ENCODE measurements around the gene TACR2.
"Not testable (repeated sequence)": the region's sequence is repeated elsewhere in the genome, so short reads cannot be mapped to it uniquely, and the experiment has no call there.

TACR2 gene

DNA sequence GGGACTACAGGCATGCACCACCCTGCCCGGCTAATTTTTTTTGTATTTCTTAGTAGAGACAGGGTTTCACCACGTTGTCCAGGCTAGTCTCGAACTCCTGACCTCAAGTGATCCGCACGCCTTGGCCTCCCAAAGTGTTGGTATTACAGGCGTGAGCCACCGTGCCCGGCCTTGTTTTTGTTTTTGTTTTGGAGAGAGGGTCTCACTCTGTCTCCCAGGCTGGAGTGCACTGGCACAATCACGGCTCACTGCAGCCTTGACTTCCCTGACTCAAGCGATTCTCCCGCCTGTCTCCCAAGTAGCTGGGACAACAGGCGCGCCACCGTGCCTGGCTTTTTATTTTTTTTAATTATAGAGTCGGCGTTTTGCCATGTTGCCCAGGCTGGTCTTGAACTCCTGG lies 33.7 kb upstream of the TACR2 start:
- not testable (repeated sequence) for DNase-seq (ENCODE audit: low read depth)

DNA sequence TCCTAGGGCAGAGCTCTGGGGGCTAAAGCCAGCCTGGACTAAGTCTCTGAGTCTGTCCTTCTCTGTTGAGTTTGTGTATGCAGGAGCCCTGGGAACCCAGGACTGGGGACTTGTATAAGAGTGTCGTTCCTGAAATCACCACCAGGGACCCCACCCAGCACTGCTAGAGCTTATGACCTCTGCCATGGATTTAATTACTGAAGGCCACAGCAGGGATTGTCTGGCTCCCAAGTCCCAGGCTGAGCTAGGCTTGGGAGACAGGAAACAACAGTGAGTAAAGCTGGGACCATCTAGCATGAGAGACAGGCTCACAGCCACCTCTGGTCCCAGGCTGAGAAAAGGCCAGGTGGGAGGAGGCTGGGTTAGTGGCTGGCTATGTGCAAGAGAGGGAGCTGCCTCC lies 33.1 kb upstream of the TACR2 start:
- peak; percentile 56 for DNase-seq (ENCODE audit: low read depth)

DNA sequence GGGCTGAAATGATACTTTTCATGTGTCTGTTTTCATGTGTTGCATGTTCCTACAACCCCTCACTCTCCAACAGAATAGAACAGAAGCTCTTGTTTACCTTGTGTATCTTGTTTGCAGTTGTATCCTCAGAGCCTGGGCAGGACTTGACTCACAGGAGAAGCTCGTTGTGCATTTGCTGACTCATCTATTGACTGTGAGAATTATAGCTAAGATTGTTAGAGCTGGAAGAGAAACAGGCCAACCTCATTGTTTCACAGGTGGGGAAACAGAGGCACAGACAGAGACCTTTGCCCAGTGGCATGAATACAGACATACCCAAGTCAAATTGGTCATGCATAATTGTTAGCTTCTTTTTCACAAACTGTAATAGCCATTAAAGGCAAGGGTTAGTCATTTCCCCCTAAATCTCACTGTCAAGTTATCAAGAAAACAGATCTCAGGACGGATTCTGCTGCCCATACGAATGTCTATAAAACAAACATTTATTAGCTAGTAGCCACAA lies 30.0 kb upstream of the TACR2 start:
- peak; percentile 52 for DNase-seq (ENCODE audit: low read depth)

DNA sequence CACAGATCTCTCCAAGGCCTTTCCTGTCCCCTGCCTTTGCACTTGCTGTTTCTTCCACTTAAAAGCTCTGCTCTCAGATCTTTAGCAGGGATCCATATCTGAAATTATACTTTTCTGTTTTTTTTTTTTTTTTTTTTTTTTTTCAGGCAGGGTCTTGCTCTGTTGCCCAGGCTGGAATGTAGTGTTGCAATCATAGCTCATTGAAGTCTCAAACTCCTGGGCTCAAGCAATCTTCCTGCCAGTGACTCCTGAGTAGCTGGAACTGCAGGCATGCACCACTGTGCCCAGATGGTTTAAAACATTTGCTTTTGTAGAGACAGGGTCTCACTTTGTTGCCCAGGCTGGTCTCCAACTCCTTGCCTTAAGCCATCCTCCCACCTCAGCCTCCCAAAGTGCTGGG lies 29.5 kb upstream of the TACR2 start:
- DNase-seq (ENCODE audit: low read depth) = no peak

DNA sequence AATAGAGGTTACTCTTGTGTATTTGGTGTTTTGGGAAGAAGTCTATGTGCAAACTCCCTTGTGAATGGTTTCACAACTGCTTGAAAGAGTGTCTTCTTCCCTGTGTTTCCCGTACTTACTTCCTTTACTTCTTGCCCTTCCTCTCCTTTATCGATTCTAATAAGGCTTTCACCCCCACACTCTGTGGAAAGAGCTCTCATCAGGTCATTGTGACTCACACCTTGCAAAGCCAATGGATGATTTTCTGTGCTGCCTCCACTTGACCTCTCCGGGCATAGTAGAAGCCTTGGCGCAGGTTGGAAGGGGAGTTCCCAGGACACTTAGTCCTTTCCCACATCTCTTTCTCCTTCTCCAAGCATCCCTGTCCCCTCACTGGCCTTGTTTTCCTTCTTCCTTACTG lies 28.3 kb upstream of the TACR2 start:
- DNase-seq (ENCODE audit: low read depth) = no peak

DNA sequence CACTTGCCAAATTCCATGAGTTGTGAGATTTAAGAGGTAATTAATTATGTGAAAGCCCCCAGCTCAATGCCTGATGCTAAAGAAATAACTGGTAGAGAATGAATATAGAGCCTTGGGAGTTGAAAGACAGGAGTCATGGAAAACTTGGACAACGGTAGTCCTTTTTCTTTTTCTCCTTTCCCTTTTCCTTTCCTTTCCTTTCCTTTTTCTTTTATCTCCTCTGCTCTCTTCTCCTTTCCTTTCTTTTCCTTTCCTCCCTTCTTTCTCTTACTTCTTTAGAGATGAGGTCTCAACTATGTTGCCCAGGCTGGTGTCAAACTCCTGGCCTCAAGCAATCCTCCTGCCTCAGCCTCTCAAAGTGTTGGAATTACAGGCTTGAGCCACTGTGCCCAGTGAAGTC lies 26.6 kb upstream of the TACR2 start:
- no peak for DNase-seq (ENCODE audit: low read depth)

DNA sequence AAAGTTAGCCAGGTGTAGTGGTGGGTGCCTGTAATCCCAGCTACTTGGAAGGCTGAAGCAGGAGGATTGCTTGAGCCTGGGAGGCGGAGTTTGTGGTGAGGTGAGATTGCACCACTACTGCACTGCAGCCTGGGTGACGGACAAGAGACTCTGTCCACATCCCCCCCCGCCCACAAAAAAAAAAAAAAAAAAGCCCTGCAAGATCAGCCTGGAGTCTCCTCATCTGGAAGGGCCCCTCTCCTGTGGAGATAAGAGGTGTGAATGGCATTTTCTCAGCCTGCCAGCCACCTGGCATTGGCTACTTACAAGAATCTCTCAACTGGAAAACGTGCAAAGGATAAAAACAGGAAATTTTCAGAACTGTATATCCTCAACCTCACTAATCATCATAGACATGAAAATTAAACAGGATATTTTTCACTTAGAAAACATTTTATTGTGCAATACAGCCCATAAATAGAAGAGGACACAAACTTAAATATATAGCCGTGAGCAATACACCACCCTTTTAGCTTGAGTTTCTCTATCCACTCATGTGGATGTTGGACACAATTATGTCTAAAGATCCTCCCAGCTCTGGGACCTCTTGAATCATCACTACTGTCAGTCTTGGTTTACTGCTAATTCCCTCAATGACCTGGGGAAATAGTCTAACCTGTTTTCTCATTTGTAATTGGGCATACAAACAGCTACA lies 23.2 kb upstream of the TACR2 start:
- DNase-seq (ENCODE audit: low read depth) = peak; percentile 75

DNA sequence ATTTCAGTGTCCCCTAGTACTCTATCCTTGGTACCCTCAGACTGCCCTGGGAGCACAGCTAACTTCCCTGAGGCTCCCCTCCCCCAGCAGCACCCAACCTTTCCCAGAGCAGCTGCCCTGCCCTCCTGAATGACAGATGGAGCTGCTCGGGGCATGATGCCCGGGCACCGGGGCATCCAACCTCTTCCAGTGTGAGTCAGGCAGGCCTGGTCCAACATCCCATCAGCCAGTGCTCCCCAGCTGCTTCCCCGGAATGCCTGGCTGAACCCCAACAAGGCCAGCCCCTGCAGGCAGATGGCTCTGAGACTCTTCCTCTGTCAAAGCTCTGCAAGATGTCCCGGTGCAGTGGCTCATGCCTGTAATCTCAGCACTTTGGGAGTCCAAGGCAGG lies 22.6 kb upstream of the TACR2 start:
- DNase-seq (ENCODE audit: low read depth) = peak; percentile 70

DNA sequence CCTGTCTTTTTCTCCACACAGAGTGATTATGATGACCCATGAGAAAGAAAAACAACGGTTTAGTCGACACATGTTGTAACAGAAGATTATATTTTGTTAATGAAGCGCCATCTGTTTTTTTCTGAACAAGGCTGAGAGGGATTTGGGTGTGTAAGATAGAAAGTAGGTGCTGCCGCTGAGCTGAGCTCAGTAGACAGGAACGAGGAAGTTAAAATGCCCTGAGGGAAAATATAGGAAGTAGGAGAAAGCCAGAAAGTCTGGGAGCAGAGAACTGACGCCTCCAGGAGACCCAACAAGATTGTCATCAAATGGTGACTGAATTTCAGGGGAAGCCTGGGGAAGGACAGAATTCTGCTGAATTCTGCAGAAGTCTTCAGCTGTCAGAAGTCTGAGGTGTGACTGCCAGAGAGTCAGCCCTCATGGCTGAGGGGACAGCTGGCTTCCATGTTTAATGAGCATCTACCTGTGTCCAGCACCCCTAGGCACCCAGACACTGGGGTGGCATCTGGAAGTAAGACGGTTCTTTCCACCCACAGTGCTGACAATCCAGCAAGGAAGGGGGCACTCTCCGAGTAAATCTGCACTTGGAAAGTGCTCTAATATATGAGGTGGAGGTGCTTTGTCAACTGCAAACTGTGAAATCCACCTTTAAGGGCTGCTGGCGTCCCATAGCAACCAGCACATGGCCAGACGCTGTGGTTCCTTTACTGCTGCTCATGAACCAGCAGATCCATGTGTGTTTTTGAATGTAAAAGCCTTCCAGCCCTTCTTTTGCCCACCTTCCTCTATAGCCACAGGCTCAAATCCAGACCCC lies 22.0 kb upstream of the TACR2 start:
- peak; percentile 31 for DNase-seq (ENCODE audit: low read depth)

DNA sequence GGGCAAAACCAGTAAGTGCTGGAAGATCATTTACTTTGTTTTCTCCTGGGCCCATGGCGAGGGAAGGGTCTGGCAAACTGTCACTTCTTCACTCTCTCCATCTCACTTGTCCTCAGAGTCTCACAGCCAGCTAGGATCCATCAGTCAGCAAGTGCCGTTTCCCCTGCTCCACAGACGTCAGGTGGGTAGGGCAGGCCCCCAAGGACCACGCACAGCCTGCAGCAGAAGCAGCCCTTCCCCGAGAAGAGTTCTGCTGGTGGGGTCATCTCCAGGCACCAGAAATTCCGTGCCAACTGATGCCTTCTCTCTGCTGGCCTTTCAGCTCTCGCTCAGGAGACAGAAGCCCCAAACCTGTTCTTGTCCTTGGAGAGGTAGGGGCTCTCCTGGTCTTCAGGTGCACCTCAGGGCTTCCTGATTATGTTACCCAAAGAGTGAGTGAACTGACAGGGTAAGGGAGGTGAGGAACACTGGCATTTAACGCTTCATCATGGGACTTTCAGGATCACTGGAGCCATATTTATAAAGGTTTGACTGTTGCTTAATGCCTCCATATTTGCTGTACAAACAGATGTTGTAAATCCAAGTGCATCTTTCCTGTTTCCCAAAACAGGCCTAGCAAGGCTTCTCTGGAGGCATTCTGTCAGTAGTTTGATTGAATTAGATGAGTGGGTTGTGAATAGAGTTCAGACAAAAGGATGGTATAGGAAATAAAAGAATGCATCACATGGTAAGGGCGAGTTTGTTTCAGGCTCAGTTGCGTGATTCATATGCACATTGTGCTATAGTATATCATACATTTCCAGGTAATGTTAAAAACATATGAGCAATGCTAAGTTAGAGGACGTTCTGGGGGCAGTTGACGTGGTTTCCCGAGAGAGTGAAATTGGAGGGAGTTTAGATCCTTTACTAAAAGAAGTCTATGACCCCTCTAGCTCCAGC lies 20.9 kb upstream of the TACR2 start:
- no peak for DNase-seq (ENCODE audit: low read depth)

DNA sequence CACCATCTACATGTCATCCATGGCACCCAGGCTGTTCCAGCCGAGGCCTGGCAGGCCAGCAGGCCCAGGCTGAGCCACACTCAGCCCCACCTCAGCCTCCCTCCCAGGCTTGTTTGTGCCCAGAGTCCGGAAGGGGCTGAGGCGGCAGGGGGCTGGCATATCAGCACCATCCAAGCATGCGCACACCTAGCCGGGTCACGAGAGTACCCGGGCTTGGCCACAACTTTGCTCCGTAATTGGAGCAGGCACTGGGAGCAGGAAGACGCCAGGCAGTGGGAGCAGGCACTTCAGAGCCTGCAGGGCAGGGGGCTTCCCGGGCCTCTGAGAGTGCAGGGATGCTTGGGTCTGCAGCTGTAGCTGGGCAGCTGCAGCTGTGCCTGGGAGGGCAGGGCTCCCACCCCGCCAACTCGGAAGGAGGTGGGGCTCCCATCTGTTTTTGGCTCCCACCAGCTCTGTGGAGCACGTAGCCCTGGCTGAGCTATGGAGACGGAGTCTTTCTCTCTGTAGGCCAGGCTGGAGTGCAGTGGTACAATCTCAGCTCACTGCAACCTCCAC lies 19.3 kb upstream of the TACR2 start:
- no peak for DNase-seq (ENCODE audit: low read depth)

DNA sequence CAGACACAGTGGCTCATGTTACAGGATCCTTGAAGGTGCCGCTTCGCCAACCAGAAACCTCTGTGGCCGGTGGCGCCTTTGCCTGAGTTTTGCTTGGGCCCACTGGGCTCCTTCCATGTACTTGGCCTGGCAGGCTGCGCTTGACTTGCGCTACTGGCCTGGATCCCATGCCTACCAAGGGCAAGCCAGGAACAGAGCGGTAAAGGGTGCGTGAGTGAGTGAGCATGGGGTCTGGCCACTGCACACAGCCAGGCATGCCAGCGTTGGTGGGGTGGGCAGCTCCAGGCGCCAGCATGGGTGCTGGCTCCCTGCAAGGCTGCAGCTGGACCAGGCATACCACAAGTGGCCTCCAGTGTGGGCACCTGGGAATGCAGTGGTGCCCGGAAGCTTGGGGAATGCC lies 18.2 kb upstream of the TACR2 start:
- DNase-seq (ENCODE audit: low read depth) = no peak

DNA sequence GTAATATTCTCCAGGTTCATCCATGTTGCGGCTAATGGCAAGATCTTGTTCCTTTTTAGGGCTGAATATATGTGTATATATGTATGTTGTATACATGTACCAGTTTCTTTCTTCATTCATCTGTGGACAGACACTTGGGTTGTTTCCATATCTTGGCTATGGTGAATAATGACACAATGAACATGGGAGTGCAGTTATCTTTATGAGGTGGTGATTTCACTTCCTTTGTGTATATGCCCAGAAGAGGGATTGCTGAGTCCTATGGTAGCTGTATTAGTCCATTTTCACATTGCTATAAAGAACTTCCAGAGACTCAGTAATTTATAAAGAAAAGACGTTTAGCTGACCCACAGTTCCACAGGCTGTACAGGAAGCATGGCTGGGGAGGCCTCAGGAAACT lies 17.5 kb upstream of the TACR2 start:
- DNase-seq (ENCODE audit: low read depth) = no peak

DNA sequence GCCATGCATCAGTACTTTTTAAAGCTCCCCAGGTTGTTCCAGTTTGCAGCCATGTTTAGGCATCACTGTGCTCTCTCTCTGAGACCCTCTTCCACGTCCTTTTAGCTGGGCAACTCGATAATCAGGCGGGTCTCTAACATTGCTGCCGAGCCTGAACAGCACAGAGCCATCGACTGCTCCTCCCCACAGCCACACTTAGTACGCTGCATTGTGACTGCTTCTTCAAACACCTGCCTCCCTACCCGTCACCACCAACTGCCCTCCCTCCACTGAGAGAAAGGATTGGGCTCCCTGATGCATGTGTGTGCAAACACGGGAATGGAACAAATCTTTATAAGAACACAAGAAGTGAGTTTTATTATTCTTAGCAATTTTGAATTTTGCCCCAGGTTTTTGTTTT lies 11.4 kb upstream of the TACR2 start:
- no peak for DNase-seq (ENCODE audit: low read depth)

DNA sequence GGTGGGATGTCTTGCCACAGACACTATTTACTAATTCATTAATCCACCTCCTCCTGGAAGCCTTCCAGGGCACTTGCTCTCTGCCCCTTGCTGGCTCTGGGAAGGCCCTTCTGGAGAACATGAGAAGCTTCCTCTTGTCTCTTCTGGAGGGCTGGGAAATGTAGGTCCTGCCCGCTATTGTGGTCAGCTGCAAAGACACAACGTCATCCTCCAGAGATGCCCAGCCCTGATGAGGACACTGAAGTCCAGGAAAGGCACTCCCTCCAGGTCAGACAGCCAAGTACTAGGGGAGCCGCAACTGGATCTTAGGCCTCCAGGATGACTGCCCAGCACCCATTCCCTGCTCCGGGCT lies 9.6 kb upstream of the TACR2 start:
- DNase-seq (ENCODE audit: low read depth) = no peak

DNA sequence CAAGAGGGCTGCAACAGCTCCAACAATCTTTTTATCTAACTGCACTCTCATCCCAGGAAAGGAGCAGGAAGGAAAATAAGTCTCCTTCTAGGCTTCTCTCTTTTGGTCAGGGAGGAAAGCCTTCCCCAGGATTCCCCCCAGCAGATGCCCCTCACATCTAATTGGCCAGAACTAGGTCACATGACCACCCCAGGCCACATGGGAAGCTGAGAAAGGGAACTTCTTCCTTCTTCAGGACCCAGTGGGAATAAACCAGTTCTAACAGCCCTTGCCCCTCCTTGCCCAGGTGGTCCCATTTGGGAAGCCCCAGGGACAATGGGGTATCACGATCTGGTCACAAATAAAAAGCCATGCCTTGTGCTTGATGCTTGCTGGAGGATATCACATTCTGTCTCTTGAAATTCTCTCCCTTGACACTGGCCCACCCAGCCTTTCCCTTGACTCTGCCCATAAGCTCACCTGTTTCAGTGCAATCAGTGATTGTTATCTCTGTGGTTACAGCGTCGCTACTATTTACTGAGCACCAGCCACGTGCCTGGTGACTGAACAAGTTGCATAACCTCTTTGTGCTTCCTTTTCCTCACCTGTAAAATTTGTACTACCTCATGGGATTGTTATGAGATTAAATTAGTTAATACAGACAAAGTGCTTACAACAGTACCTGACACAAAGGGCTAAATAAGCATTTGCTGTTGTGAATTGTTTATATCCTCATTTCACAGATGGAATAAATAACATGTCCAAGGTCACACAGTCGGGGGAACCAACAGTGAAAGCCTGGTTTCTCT lies 9.0 kb upstream of the TACR2 start:
- DNase-seq (ENCODE audit: low read depth) = no peak

DNA sequence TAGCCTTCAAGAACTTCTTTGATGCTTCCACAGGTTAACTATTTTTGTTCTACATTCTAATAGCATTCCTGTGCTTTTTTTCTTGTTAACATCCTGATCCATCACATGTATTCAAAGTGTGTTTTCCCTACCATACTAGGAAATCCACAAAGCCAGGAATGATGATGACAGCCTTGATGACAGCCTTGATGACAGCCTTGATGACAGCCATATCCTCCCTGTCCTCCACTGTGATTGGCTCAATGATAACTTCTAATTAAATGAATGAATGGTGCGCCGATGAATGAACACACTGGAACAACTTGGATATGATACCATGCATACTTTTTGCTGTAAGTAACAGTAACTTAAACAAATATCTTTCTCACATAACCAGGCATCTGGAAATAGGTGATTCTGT lies 8.3 kb upstream of the TACR2 start:
- DNase-seq (ENCODE audit: low read depth) = no peak

DNA sequence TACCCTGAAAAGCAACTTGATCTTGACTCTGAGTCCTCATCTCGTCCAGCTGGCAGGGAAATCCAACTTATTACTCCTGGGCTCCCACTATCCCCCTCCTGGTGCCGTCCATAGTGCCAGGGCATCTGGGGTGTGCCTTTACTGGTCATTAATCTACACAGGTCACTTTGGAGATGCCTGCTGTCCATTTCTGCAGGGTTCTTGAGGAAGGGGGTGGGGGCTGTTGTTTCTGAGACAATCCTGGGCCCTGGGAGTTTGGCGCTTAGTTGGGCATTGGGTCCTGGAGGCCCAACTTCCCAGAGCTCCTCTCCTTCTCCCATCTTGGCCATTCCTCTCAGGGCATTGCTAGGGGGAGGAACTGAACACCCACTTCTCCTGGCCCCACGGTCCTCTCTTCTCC lies 6.0 kb upstream of the TACR2 start:
- DNase-seq (ENCODE audit: low read depth) = no peak

DNA sequence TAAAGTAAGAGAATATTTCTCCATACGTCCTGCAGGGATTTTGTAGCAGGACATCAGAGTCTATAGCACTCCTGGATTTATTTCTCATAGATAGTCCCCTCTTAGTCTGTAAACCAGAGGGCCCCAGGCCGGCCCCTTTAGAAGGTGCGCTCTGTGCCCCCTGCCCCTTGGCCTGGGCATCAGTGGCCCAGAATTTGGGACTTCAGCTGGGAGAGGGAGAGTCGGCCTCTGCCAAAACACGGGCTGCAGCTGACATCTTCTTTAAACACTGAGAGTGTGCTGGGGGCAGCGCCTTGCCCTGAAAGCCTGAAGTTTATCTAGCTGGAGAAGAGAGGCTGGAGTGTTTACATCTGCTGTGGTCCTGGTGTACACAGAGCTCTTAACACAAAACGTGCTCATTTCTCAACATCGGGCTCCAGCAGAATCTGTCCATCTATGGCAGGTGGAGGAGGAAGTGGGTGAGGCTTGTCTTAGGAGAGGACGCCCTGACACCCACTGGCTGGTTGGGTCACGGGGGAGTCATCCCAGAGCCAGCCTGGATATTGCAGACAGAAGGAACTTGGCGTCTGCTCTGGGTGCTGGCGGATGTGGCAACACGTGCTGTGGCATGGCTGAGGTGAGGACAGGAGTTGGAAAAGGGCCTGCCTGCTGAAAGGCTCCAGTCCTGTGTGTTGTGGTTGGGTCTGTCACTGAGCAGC lies 5.0 kb upstream of the TACR2 start:
- DNase-seq (ENCODE audit: low read depth) = no peak

DNA sequence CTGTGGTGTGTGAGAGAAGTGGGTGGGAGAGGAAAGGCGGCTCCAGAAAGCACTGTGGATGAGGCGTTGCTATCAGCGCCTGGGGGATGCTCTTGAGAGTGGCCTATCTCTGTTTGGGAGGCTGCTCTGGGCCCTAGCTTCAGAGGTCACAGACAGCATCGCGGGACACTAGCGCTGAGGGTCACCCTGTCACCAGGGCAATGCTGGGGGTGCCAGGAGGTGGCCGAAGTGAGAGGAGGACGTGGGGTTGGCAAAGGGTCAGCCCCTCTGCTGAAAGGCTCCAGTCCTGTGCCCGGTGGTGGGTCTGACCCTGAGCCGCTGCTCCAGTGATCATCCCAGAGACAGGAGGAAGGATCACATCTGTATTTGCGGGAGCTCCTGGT lies 3.0 kb upstream of the TACR2 start:
- no peak for DNase-seq (ENCODE audit: low read depth)
